GM12878 (cell line): ENCODE measurements around the gene CCDC6. TPM values are rescaled to one million over a fixed set of nuclear protein-coding genes. Genes with fewer than 3 reads are reported as not detected.

ENCODE experiments used
- ATAC-seq: fragments of 200-7000 bp; cut with Tn5 transposase; 3 replicates; pipeline ENCODE4 v1.9.1; 2020; ENCODE audit warnings: mild to moderate bottlenecking, moderate library complexity
- BruUV-seq: library from RNA; stranded (reverse); fragments of 400-500 nt; replicated peaks from 2 replicates; lab custom pipeline; 2021; lab: Mats Ljungman, UMichigan
- CTCF ChIA-PET: fragments of 300-600 bp; sonication (Branson Sonifier 250); formaldehyde crosslinking; extraction: SDS; loops from one replicate; lab custom pipeline; 2021; ENCODE audit warnings: inconsistent platforms; lab: Yijun Ruan, JAX
- POLR2A ChIA-PET: fragments of 350-600 bp; formaldehyde crosslinking; extraction: SDS; loops from one replicate; lab custom pipeline; 2021; ENCODE audit warnings: inconsistent platforms; lab: Charles Lee
- RAD21 ChIA-PET: fragments of 300-600 bp; sonication (Branson Sonifier 250); formaldehyde crosslinking; loops from one replicate; lab custom pipeline; 2023; ENCODE audit warnings: antibody characterized with exemption; ENCODE audit not compliant: unreplicated experiment; lab: Charles Lee
- SMC1A ChIA-PET: fragments of 300-600 bp; sonication (Branson Sonifier 250); formaldehyde crosslinking; loops from one replicate; lab custom pipeline; 2023; ENCODE audit not compliant: unreplicated experiment, uncharacterized antibody; lab: Charles Lee
- DNase-seq: peaks from one replicate; pipeline ENCODE4 v3.0.0-alpha.2; 2011; ENCODE audit warnings: low read depth, low spot score
- FAIRE-seq: peaks from 3 replicates; lab custom pipeline; 2011; peaks lifted over from hg19 to GRCh38; lab: Jason Lieb, UNC
- H2AFZ ChIP-seq: 2 replicates; pipeline ENCODE4 v1.6.0; 2011; ENCODE audit warnings: low read depth, low read length, control low read depth; ENCODE audit not compliant: control insufficient read depth
- H3K27ac ChIP-seq: 2 replicates; pipeline ENCODE4 v1.5.1; 2011; ENCODE audit warnings: control low read depth; ENCODE audit not compliant: control insufficient read depth, insufficient read depth
- H3K27me3 ChIP-seq, 2 experiments: replicated peaks in 1 of 2; 2 replicates each; pipeline versions ENCODE4 v1.6.0 to v1.6.1; 2011; ENCODE audit warnings: low read length in 1 of 2; ENCODE audit not compliant: control insufficient read depth in 2 of 2, insufficient read depth in 2 of 2
- H3K36me3 ChIP-seq, 2 experiments: 2 replicates each; pipeline ENCODE4 v1.5.1; 2011; ENCODE audit warnings: low read length in 1 of 2; ENCODE audit not compliant: control insufficient read depth in 2 of 2, insufficient read depth in 2 of 2
- H3K4me1 ChIP-seq: 2 replicates; pipeline ENCODE4 v1.6.1; 2011; ENCODE audit warnings: mild to moderate bottlenecking, low read length, moderate library complexity, mixed read lengths; ENCODE audit not compliant: control insufficient read depth, insufficient read depth
- H3K4me2 ChIP-seq: 2 replicates; pipeline ENCODE4 v1.6.0; 2011; ENCODE audit warnings: control low read depth; ENCODE audit not compliant: control insufficient read depth, insufficient read depth
- H3K4me3 ChIP-seq: fragments of 200-600 bp; sonication (generic); 2 replicates; pipeline ENCODE4 v1.5.1; 2016
- H3K79me2 ChIP-seq: 2 replicates; pipeline ENCODE4 v1.6.0; 2011; ENCODE audit warnings: low read length; ENCODE audit not compliant: control insufficient read depth, insufficient read depth
- H3K9ac ChIP-seq: 2 replicates; pipeline ENCODE4 v1.8.0; 2011; ENCODE audit warnings: low read length, control low read depth, mixed read lengths; ENCODE audit not compliant: control insufficient read depth, insufficient read depth
- H3K9me3 ChIP-seq: replicated peaks from 3 replicates; pipeline ENCODE4 v1.5.1; 2011; ENCODE audit warnings: mild to moderate bottlenecking, low read length; ENCODE audit not compliant: control insufficient read depth, insufficient read depth
- H4K20me1 ChIP-seq: 2 replicates; pipeline ENCODE4 v1.6.0; 2011; ENCODE audit not compliant: control insufficient read depth, insufficient read depth
- EED ChIP-seq: sonication (generic); IDR thresholded peaks from 2 replicates; pipeline ENCODE4 v1.6.1; 2016; ENCODE audit warnings: antibody characterized with exemption, low read depth
- EGR1 ChIP-seq, 2 experiments: IDR thresholded peaks; 1 replicate in 1 of 2; 2 replicates in 1 of 2; pipeline ENCODE4 v1.6.1; 2011 to 2012; ENCODE audit warnings: low read depth in 2 of 2, low read length in 2 of 2, borderline replicate concordance in 1 of 2, mild to moderate bottlenecking in 1 of 2, moderate library complexity in 1 of 2
- IKZF2 ChIP-seq, 2 experiments: fragments of 450-650 bp; IDR thresholded peaks; 2 replicates each; pipeline ENCODE4 v1.6.1; 2017; ENCODE audit warnings: mild to moderate bottlenecking in 2 of 2, moderate library complexity in 2 of 2
- KDM1A ChIP-seq: fragments of 200-600 bp; sonication (generic); IDR thresholded peaks from 2 replicates; pipeline ENCODE4 v1.6.1; 2016; ENCODE audit warnings: borderline replicate concordance
- NBN ChIP-seq: fragments of 450-650 bp; IDR thresholded peaks from 2 replicates; pipeline ENCODE4 v1.6.1; 2016
- POLR2AphosphoS2 ChIP-seq: IDR thresholded peaks from 2 replicates; pipeline ENCODE4 v1.6.1; 2011; ENCODE audit warnings: low read depth, mild to moderate bottlenecking, low read length, improper control_type of control experiment, moderate library complexity
- SMARCA5 ChIP-seq: fragments of 450-650 bp; IDR thresholded peaks from 2 replicates; pipeline ENCODE4 v1.6.1; 2017; ENCODE audit warnings: mild to moderate bottlenecking
- SP1 ChIP-seq: IDR thresholded peaks from one replicate; pipeline ENCODE4 v1.6.1; 2011; ENCODE audit warnings: low read depth, low read length
- SUZ12 ChIP-seq: fragments of 200-600 bp; sonication (generic); IDR thresholded peaks from one replicate; pipeline ENCODE4 v1.6.1; 2018; ENCODE audit warnings: antibody characterized with exemption, mild to moderate bottlenecking; ENCODE audit not compliant: unreplicated experiment
- TAF1 ChIP-seq: IDR thresholded peaks from 2 replicates; pipeline ENCODE4 v1.6.1; 2011; ENCODE audit warnings: mild to moderate bottlenecking, low read depth, low read length, borderline replicate concordance
- ZNF217 ChIP-seq: fragments of 450-650 bp; IDR thresholded peaks from 2 replicates; pipeline ENCODE4 v1.6.1; 2017; ENCODE audit warnings: antibody characterized with exemption, mild to moderate bottlenecking
- WGBS: methylation state at CpG from one replicate; pipeline ENCODE4 v1.1.6; 2016; ENCODE audit warnings: low lambda C conversion rate; ENCODE audit not compliant: insufficient replicate concordance, insufficient coverage; ENCODE audit errors: missing lambda C conversion rate; 5-methylcytosine and 5-hydroxymethylcytosine counted together
- in situ Hi-C: fragments of 300-500 bp; cut with MboI; formaldehyde crosslinking; loops from 9 replicates; pipeline ENCODE4 v1.14.3; 2018; ENCODE audit warnings: mixed read lengths
- intact Hi-C: fragments of 100-400 bp; cut with micrococcal nuclease; formaldehyde crosslinking; loops from one replicate; pipeline ENCODE4 v1.14.2; 2022; ENCODE audit not compliant: unreplicated experiment
- polyA plus RNA-seq, 11 experiments: library from polyadenylated mRNA; depleted of rRNA in 4 of 11; unstranded in 6 of 11; stranded (reverse) in 5 of 11; fragments of >200 nt; fragmentation: Nextera tagmentation in 4 of 11; fragmentation: Illumina TruSeq in 1 of 11; extraction: Ambion mirVana in 4 of 11; extraction: Trizol in 1 of 11; gene quantifications; 1 replicate in 1 of 11; 2 replicates in 10 of 11; pipeline versions ENCODE4 v1.2.1 to v1.2.3, GENCODE V29; 2011 to 2016; ENCODE audit warnings: inconsistent platforms in 2 of 11, missing spikeins in 2 of 11, low read depth in 1 of 11
- total RNA-seq, 4 experiments: library from RNA; depleted of rRNA in 3 of 4; stranded (reverse); fragments of >200 nt in 3 of 4; fragmentation: Illumina TruSeq in 1 of 4; extraction: Trizol in 1 of 4; gene quantifications; 2 replicates each; pipeline versions ENCODE4 v1.2.1 to v1.2.3, GENCODE V29; 2013 to 2021
- TF ChIP-seq, protein P1 (sequence below), 3 experiments: IDR thresholded peaks in 2 of 3; conservative IDR thresholded peaks in 1 of 3; 2 replicates each; pipeline ENCODE4 v1.5.1; 2011; ENCODE audit warnings: low read depth in 3 of 3, low read length in 3 of 3, mild to moderate bottlenecking in 3 of 3, control low read depth in 2 of 3, moderate library complexity in 2 of 3, inconsistent platforms in 1 of 3, mixed read lengths in 1 of 3; ENCODE audit not compliant: control insufficient read depth in 2 of 3, insufficient read depth in 1 of 3; ENCODE audit errors: extremely low read depth in 1 of 3
- TF ChIP-seq, protein P2 (sequence below): fragments of 450-650 bp; IDR thresholded peaks from 2 replicates; pipeline ENCODE4 v1.6.1; 2017; ENCODE audit warnings: low read depth, mild to moderate bottlenecking, moderate library complexity

Gene CCDC6
- total and polyA plus RNA-seq, 10 of the 15 experiments (the other 5 are each of a cell fraction or from before 2014, with no cell fraction given), result 11.8 to 46.2 (median 26.7) TPM

DNA sequence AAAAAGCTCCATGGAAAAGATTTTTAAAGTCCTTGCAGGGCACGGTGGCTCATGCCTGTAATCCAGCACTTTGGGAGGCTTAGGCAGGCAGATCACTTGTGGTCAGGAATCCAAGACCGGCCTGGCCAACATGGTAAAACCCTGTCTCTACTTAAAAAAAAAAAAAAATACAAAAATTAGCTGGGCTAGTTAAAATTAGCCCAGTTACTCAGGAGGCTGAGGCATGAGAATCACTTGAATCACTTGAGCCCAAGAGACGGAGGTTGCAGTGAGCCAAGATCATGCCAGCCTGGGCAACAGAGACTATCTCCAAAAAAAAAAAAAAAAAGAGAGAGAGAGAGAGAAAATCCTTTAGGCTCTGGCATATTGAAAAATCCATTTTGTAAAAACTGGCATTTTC is 61.9 kb downstream of the CCDC6 start:
- POLR2A ChIA-PET, result interaction anchor here (0.7 kb wide), 2 partner anchors 37 to 455 kb away, joined by 3 to 8 read pairs; no protein-coding TSS in a partner anchor
- DNase-seq (no peak), FAIRE-seq (no peak), ATAC-seq (no peak)
- no TSS peak for BruUV-seq
- Histone ChIP-seq H3K27me3 (no peaks in the 10 kb centered on the region), H4K20me1 (no peaks in the 10 kb centered on the region), H3K4me3 (no peak overlapping the region), H3K9me3 (no peaks in the 10 kb centered on the region), H3K4me1 (no peaks in the 10 kb centered on the region), H2AFZ (no peak overlapping the region), H3K4me2 (no peak overlapping the region), H3K36me3 (peaks cover 0 to 8% of the 10 kb centered on the region in 2 experiments; a peak in 2 of 4 replicates), H3K27ac (no peak overlapping the region), H3K9ac (no peak overlapping the region), H3K79me2 (no peaks in the 10 kb centered on the region)
- RAD21 ChIA-PET, result interaction anchor here (0.6 to 1.4 kb wide), 5 partner anchors 9 to 299 kb away, joined by 3 to 4 read pairs (median 4); partner anchors contain the start of gene CCDC6
- CTCF ChIA-PET, result interaction anchor here (0.6 to 3.8 kb wide), 6 partner anchors 9 to 31 kb away, joined by 3 to 20 read pairs (median 6); no protein-coding TSS in a partner anchor
- WGBS, result 100% methylated on average over 3 of the region's 3 CpGs
- in situ Hi-C loops, result no loop called here
- intact Hi-C loops, result no loop called here
- SMC1A ChIA-PET, result interaction anchor here (0.6 to 2.3 kb wide), 9 partner anchors 7 to 566 kb away, joined by 3 to 8 read pairs (median 3); no protein-coding TSS in a partner anchor
- no peak for TF ChIP-seq POLR2AphosphoS2
- no peak for TF ChIP-seq SUZ12
- no peak for TF ChIP-seq EGR1 (IDR thresholded peaks at IDR 0.05; ENCODE audit: borderline replicate concordance in 1 of 2, low read depth in 2 of 2, low read length in 2 of 2)
- no peak for TF ChIP-seq EED
- TF ChIP-seq TAF1, result no peak
- TF ChIP-seq ZNF217, result no peak

DNA sequence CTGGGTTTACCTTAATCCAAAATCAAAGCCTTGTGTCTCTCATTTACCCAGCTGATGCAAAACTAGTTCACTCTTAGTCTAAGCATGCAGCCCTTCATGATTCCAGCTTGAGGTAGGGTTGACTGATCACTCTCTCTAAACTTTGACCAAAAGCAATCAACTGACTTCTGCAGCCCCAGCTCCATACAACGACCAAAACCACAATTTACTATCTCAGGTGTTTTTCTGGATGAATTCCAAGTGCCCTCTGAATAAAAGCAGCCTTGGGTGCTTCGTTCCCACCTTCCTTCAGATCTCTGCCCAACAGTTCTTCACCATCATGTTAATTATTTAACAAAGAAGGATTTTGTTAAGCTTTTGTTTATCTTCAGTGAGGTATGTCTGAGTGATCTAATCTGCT is 62.6 kb downstream of the CCDC6 start:
- Histone ChIP-seq H3K36me3 (peaks cover 0 to 3% of the 10 kb centered on the region in 2 experiments; a peak in 2 of 4 replicates), H4K20me1 (no peaks in the 10 kb centered on the region), H3K4me3 (no peak overlapping the region), H3K4me2 (no peak overlapping the region), H3K4me1 (no peaks in the 10 kb centered on the region), H3K79me2 (no peaks in the 10 kb centered on the region), H3K27ac (no peak overlapping the region), H3K9ac (no peak overlapping the region), H3K27me3 (no peaks in the 10 kb centered on the region), H2AFZ (no peak overlapping the region), H3K9me3 (no peaks in the 10 kb centered on the region)
- no peak for DNase-seq
- ChIA-PET CTCF (interaction anchor here (1.2 to 3.8 kb wide), 4 partner anchors 9 to 21 kb away, joined by 4 to 20 read pairs (median 8); no protein-coding TSS in a partner anchor), POLR2A (interaction anchor here (0.7 kb wide), 1 partner anchor 455 kb away, joined by 3 read pairs; no protein-coding TSS in a partner anchor), RAD21 (interaction anchor here (1.4 kb wide), 1 partner anchor 9 kb away, joined by 3 read pairs; no protein-coding TSS in a partner anchor), SMC1A (interaction anchor here (0.6 to 2.3 kb wide), 10 partner anchors 8 to 892 kb away, joined by 3 to 8 read pairs (median 4); partner anchors contain the start of gene CCDC6)
- FAIRE-seq, result no peak
- WGBS, result 68% methylated on average over 2 of the region's 2 CpGs
- BruUV-seq, result no TSS peak
- ATAC-seq, result no peak
- intact Hi-C loops (no loop called here), in situ Hi-C loops (no loop called here)
- no peak for TF ChIP-seq KDM1A
- TF ChIP-seq SMARCA5, result no peak
- TF ChIP-seq SP1, result no peak
- TF ChIP-seq, protein P1, sequence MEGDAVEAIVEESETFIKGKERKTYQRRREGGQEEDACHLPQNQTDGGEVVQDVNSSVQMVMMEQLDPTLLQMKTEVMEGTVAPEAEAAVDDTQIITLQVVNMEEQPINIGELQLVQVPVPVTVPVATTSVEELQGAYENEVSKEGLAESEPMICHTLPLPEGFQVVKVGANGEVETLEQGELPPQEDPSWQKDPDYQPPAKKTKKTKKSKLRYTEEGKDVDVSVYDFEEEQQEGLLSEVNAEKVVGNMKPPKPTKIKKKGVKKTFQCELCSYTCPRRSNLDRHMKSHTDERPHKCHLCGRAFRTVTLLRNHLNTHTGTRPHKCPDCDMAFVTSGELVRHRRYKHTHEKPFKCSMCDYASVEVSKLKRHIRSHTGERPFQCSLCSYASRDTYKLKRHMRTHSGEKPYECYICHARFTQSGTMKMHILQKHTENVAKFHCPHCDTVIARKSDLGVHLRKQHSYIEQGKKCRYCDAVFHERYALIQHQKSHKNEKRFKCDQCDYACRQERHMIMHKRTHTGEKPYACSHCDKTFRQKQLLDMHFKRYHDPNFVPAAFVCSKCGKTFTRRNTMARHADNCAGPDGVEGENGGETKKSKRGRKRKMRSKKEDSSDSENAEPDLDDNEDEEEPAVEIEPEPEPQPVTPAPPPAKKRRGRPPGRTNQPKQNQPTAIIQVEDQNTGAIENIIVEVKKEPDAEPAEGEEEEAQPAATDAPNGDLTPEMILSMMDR (IDR thresholded peaks at IDR 0.05 in 2 of 3, conservative IDR thresholded peaks at IDR 0.05 in 1 of 3; ENCODE audit: control insufficient read depth in 2 of 3, extremely low read depth in 1 of 3, insufficient read depth in 1 of 3, low read depth in 3 of 3, low read length in 3 of 3), result no peak
- no peak for TF ChIP-seq NBN
- TF ChIP-seq, protein P2, sequence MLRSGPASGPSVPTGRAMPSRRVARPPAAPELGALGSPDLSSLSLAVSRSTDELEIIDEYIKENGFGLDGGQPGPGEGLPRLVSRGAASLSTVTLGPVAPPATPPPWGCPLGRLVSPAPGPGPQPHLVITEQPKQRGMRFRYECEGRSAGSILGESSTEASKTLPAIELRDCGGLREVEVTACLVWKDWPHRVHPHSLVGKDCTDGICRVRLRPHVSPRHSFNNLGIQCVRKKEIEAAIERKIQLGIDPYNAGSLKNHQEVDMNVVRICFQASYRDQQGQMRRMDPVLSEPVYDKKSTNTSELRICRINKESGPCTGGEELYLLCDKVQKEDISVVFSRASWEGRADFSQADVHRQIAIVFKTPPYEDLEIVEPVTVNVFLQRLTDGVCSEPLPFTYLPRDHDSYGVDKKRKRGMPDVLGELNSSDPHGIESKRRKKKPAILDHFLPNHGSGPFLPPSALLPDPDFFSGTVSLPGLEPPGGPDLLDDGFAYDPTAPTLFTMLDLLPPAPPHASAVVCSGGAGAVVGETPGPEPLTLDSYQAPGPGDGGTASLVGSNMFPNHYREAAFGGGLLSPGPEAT, result no peak
- TF ChIP-seq IKZF2 (IDR thresholded peaks at IDR 0.05), result no peak
